K562 (cell line): ENCODE results near the gene C1orf116. TPM values are rescaled to one million over a fixed set of nuclear protein-coding genes. Genes with fewer than 3 reads are reported as not detected.
A peak's percentile ranks its signal among the peaks of the same experiment; 100 is the strongest.

Experiments
- ARID1B ChIP-seq: fragments of 450-650 bp; IDR thresholded peaks from 2 replicates; pipeline ENCODE4 v1.6.1; 2016; ENCODE audit warnings: antibody characterized with exemption, mild to moderate bottlenecking, inconsistent platforms
- DMBX1 ChIP-seq: fragments of 250-450 bp; sonication (Bioruptor Pico); IDR thresholded peaks from 2 replicates; pipeline ENCODE4 v1.8.0; 2022; ENCODE audit warnings: inconsistent platforms, mild to moderate bottlenecking, moderate library complexity, borderline replicate concordance
- EP300 ChIP-seq: IDR thresholded peaks from 2 replicates; pipeline ENCODE4 v1.6.1; 2012; ENCODE audit warnings: low read length, improper control_type of control experiment
- ERF ChIP-seq: fragments of 450-650 bp; formaldehyde crosslinking; IDR thresholded peaks from 2 replicates; pipeline ENCODE4 v1.4.0; 2020; ENCODE audit warnings: mild to moderate bottlenecking, mixed read lengths
- FOXA3 ChIP-seq, 2 experiments: fragments of 450-650 bp in 1 of 2; sonication (generic) in 1 of 2; formaldehyde crosslinking; IDR thresholded peaks in 1 of 2; conservative IDR thresholded peaks in 1 of 2; 2 replicates each; pipeline versions ENCODE4 v1.4.0 to v1.8.0; 2020 to 2022; ENCODE audit warnings: mild to moderate bottlenecking in 2 of 2, missing genetic modification reagents in 1 of 2
- HNRNPLL ChIP-seq: fragments of 200-400 bp; formaldehyde crosslinking; IDR thresholded peaks from 2 replicates; pipeline ENCODE4 v1.6.1; 2017; ENCODE audit warnings: low read length, low read depth, mild to moderate bottlenecking; ENCODE audit not compliant: poor library complexity, severe bottlenecking
- L3MBTL2 ChIP-seq: fragments of 450-650 bp; IDR thresholded peaks from 2 replicates; pipeline ENCODE4 v1.6.1; 2016; ENCODE audit warnings: mild to moderate bottlenecking, moderate library complexity
- NFATC3 ChIP-seq: fragments of 450-650 bp; IDR thresholded peaks from 2 replicates; pipeline ENCODE4 v1.6.1; 2017; ENCODE audit warnings: mild to moderate bottlenecking
- NFIX ChIP-seq: fragments of 250-450 bp; sonication (Bioruptor Pico); IDR thresholded peaks from 2 replicates; pipeline ENCODE4 v1.4.0; 2020; ENCODE audit warnings: low read depth, mild to moderate bottlenecking, moderate library complexity
- WHSC1 ChIP-seq: IDR thresholded peaks from one replicate; pipeline ENCODE4 v1.6.1; 2012; ENCODE audit warnings: low read length, control low read depth, inconsistent platforms
- ZBTB40 ChIP-seq, 2 experiments: fragments of 450-650 bp in 1 of 2; sonication (generic) in 1 of 2; formaldehyde crosslinking in 1 of 2; IDR thresholded peaks; 2 replicates each; pipeline versions ENCODE4 v1.7.1 to v1.9.0; 2016 to 2022; ENCODE audit warnings: inconsistent platforms in 1 of 2, mild to moderate bottlenecking in 1 of 2, missing genetic modification reagents in 1 of 2
- ZBTB9 ChIP-seq: fragments of 450-650 bp; formaldehyde crosslinking; IDR thresholded peaks from 2 replicates; pipeline ENCODE4 v1.4.0; 2020; ENCODE audit warnings: mild to moderate bottlenecking, moderate library complexity
- ZNF551 ChIP-seq: fragments of 250-450 bp; sonication (Bioruptor Pico); IDR thresholded peaks from 2 replicates; pipeline ENCODE4 v1.5.0; 2021; ENCODE audit warnings: mild to moderate bottlenecking, moderate library complexity
- ZNF79 ChIP-seq: fragments of 250-450 bp; sonication (Bioruptor Pico); IDR thresholded peaks from 2 replicates; pipeline ENCODE4 v1.4.0; 2020; ENCODE audit warnings: low read depth, mild to moderate bottlenecking, moderate library complexity
- polyA plus RNA-seq, 8 experiments: library from polyadenylated mRNA; depleted of rRNA in 4 of 8; stranded (reverse) in 5 of 8; unstranded in 3 of 8; fragments of >200 nt; fragmentation: Nextera tagmentation in 2 of 8; fragmentation: Illumina TruSeq in 1 of 8; extraction: Ambion mirVana in 2 of 8; extraction: Trizol in 1 of 8; gene quantifications; 2 replicates each; pipeline versions ENCODE4 v1.2.1 to v1.2.3, GENCODE V29; 2011 to 2014; ENCODE audit warnings: inconsistent platforms in 1 of 8, missing spikeins in 1 of 8
- total RNA-seq, 7 experiments: library from RNA; depleted of rRNA in 6 of 7; stranded (reverse); fragments of >200 nt in 6 of 7; fragmentation: Illumina TruSeq in 2 of 7; extraction: Trizol in 2 of 7; gene quantifications; 2 replicates each; pipeline versions ENCODE4 v1.2.1 to v1.2.3, GENCODE V29; 2011 to 2021; ENCODE audit warnings: low replicate concordance in 1 of 7

C1orf116 gene
- total and polyA plus RNA-seq, 9 of the 15 experiments (the other 6 are each of a cell fraction or from before 2014, with no cell fraction given), result 0.62 to 3.0 (median 0.95) TPM

GRCh38 chr1:207025146-207025880, 7.2 kb downstream of the C1orf116 start (continued):
- TF ChIP-seq ZBTB40 (IDR thresholded peaks at IDR 0.05) (peak; percentile 38; the same call in 1 of the 2 replicates), ZBTB40 (CRISPR knock-in tag; IDR thresholded peaks at IDR 0.05) (no peak), L3MBTL2 (peak; percentile 82), FOXA3 (CRISPR knock-in tag; conservative IDR thresholded peaks at IDR 0.05 in 1 of 2, IDR thresholded peaks at IDR 0.05 in 1 of 2) (peak in 1 of 2 experiments; percentile 2; a peak in 1 of 4 replicates), ZBTB9 (CRISPR knock-in tag) (peak; percentile 81; the same call in 1 of the 2 replicates), ARID1B (no peak), NFIX (peak; percentile 20; the same call in 1 of the 2 replicates), HNRNPLL (peak; percentile 46), ZNF79 (peak; percentile 81; the same call in 1 of the 2 replicates), DMBX1 (CRISPR knock-in tag) (peak; percentile 96), NFATC3 (0 out of 2 replicates have a peak, but pooled peaks have one; percentile 55), EP300 (peak; percentile 2; the same call in 1 of the 2 replicates), ZNF551 (CRISPR knock-in tag) (0 out of 2 replicates have a peak, but pooled peaks have one; percentile 16), ERF (CRISPR knock-in tag) (peak; percentile 88), WHSC1 (peak; percentile 50)
